Measurements from ENCODE around the gene IQGAP1.

DNA sequence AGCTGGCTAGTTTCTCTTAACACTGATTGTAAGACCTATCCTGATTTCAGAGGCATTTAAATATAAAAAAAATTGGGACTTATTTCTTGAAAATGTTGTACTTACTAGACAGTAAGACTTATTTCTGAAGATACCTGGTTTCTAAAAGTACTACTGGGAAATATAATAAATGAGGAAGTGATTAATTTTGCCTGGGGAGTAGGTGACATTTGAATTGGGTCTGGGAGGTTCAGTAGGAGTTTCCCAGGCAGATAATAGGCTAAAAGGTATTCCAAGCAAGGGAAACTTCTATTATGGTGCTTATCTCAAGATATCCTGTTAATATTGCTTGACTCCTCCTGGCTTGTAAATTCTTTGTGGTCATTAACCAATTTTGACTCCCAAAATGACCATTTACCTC, 6.5 kb upstream of the IQGAP1 start:
- TF ChIP-seq, protein P1, sequence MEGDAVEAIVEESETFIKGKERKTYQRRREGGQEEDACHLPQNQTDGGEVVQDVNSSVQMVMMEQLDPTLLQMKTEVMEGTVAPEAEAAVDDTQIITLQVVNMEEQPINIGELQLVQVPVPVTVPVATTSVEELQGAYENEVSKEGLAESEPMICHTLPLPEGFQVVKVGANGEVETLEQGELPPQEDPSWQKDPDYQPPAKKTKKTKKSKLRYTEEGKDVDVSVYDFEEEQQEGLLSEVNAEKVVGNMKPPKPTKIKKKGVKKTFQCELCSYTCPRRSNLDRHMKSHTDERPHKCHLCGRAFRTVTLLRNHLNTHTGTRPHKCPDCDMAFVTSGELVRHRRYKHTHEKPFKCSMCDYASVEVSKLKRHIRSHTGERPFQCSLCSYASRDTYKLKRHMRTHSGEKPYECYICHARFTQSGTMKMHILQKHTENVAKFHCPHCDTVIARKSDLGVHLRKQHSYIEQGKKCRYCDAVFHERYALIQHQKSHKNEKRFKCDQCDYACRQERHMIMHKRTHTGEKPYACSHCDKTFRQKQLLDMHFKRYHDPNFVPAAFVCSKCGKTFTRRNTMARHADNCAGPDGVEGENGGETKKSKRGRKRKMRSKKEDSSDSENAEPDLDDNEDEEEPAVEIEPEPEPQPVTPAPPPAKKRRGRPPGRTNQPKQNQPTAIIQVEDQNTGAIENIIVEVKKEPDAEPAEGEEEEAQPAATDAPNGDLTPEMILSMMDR (conservative IDR thresholded peaks at IDR 0.05), result no peak
- TF ChIP-seq ZFX (IDR thresholded peaks at IDR 0.05), result no peak

Data from C4-2B (cell line).